Inferior parietal cortex (tissue), 1 donor: ENCODE data around the gene GUCY1A2.

Source experiments
- DNase-seq: peaks from one replicate; pipeline ENCODE4 v3.0.0-alpha.2; 2016; ENCODE audit errors: extremely low spot score

GUCY1A2 gene

DNA sequence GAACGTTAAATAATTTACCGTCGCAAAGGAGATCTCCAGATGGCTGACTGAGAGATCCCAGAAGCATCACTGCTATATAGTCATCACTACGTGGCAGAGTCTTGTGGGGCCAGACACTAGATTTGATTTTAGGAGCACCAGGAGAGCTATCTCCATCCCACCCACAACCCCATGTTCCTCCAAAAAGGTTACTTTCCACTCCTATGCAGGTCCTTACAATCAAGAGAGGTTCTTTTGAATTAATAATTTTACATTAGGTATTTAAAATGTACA lies 19.4 kb downstream of the GUCY1A2 start:
- no peak for DNase-seq

- DNase-seq = no peak
These were observed 20.0 kb downstream of the GUCY1A2 start for GRCh38 chr11:106998116-106998915.

GRCh38 chr11:106997227-106997626 lies 21.0 kb downstream of the GUCY1A2 start:
- no peak for DNase-seq

- DNase-seq = no peak
These were observed 21.6 kb downstream of the GUCY1A2 start for GRCh38 chr11:106996691-106997090.

- no peak for DNase-seq
These were observed 27.9 kb downstream of the GUCY1A2 start for GRCh38 chr11:106990331-106990730.

DNA sequence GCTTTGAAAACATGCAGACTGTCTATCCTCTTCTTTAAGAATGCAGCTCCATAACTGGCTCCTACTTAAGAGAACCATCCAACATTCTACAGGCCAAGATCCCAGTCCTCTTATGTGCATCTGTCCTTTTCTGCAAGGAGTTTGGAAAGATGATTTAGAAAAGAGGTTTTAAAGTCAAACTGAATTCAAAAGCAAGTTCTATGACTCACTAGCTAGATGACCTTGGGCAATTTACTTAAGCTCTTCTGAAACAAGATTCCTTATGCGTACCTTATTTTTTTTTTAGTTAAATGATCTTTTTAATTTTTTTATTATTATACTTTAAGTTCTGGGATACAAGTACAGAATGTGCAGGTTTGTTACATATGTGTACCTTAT lies 29.2 kb downstream of the GUCY1A2 start:
- no peak for DNase-seq

DNA sequence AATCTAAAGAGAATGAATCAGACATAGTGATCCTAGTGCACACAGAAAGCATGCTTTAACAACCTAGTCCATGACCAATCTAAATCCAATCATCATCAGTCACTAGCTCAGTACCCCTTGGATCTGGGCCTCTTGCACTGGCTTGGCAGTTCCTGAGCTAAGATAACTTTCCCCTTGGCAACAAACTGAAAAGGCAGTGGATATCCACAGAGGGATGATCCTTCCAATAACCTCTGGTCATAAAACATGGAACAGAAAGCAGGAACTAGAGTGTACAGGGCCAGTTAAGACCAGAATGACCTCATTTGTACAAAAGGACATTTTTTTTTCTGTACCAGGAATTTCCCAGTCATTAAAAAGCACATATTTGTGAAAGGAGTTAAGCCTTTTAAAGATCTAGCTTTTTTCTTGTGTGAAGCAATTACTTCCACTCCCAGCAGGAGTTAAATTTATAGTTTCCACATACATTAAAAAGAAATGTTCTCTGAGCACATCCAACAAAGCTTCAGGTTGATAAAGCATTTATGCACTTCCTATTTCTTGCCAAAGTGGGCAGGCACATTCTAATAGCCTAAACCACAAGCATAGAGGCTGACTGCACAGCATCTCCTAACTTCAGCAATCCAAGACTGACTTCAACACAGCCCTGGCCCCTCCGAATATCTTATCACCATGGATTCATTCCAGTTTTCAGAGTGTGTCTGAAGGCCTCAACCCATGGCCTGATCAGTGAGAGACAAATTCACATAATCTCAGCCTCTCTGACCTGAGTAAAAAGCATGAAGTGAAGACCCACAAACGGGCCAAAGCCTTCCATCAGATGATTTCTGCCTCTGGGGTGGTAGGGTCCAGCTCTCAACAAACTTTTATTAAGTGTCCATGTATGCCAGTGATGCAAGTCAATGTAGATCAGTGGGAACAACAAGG lies 29.9 kb downstream of the GUCY1A2 start:
- no peak for DNase-seq

GRCh38 chr11:106986673-106987072 lies 31.6 kb downstream of the GUCY1A2 start:
- no peak for DNase-seq

DNA sequence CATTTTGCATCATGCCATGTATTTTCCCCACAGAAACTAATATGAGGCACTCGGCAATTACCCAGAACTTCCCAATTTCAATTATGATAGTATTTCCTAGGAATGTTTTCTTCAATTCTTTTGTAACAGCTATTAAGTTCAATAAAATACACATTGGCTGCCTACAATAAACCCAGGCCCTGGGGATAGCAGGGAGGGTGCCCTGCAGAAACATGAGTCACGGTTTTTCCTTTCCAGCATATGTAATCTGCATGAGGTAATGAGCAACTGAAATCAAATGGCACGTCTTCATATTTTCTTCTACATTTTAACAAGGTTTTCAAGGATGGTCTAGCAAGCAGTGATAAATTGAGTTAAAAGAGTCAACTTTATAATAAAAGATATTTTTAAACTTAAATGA lies 32.0 kb downstream of the GUCY1A2 start:
- no peak for DNase-seq

DNA sequence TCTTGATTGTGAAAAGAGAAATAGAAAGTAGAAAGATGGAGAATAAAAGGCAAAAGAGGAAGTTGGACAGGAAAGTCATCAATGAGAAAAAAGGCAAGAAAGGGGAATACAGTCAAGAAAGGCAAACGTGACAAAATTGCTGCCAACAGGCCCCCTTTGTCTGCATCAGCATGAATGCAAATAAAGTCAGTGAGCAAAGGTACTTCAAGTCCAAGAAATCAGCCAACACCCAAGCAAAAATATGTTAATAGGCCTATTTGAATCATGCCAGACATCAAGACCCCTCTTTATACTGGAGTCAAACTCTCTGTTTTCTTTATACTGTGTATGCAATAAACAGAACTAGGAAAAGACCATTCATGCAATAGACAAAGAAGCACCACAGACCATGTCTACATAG lies 34.3 kb downstream of the GUCY1A2 start:
- no peak for DNase-seq

- no peak for DNase-seq
These were observed 35.0 kb downstream of the GUCY1A2 start for GRCh38 chr11:106983261-106983660.

DNA sequence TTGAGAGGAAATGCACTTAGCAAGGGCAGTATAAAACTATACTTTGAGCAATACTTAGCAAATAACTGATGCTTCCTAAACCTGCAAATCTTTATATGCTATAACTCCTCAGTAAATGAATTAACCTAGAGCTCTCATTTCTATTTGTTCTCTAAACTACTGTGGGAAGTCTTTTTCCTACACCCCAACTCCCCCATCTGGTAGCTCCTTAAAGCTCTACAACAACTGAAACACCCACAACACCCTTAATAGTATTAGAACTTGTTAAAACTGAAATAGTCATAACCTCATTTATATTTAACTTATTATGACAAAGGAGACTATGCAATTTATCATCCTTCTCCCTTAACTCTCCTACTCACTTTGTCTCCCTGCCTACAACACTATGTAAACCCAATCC lies 43.4 kb downstream of the GUCY1A2 start:
- DNase-seq = no peak

- no peak for DNase-seq
These were observed 46.4 kb downstream of the GUCY1A2 start for GRCh38 chr11:106971864-106972263.

GRCh38 chr11:106969644-106970355 lies 48.5 kb downstream of the GUCY1A2 start:
- DNase-seq = no peak

DNA sequence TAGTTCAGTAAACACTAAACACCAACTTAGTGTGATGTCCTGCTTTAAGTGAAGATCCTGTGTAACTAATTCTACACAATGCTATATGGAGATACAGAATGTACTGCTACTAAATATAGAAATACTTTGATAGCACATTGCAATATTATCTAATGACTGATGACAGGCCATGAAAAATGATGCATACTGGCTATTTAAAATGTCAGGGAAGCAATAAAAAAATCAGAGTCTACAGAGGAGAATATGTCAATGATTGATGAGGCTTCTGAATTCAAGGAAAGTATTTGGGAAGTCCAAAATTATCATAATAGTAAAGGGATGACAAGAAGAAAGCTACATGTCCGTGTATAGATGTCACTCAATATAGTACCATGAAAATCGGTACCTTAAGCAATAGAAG lies 55.3 kb downstream of the GUCY1A2 start:
- no peak for DNase-seq

- DNase-seq = no peak
These were observed 56.8 kb downstream of the GUCY1A2 start for GRCh38 chr11:106961518-106961917.

GRCh38 chr11:106961048-106961447 lies 57.2 kb downstream of the GUCY1A2 start:
- no peak for DNase-seq

DNA sequence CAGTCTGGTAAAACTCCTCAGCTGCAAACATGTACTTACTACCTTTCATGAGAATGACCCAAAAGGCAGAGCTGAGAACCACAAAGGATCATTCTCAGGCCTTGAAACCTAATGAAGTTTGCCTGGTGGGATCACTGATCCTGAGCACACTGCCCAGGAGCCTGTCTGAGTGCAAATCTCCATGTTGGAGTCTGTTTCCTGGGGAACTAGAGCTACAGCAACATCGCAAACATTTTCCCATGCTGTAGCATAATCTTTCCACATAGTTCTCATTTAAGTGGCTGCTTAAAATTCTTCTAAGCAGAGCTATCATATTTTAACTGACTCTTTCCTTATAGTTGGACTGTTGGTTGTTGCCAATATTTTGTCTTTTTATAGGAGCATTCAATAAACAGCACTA lies 58.5 kb downstream of the GUCY1A2 start:
- no peak for DNase-seq

DNA sequence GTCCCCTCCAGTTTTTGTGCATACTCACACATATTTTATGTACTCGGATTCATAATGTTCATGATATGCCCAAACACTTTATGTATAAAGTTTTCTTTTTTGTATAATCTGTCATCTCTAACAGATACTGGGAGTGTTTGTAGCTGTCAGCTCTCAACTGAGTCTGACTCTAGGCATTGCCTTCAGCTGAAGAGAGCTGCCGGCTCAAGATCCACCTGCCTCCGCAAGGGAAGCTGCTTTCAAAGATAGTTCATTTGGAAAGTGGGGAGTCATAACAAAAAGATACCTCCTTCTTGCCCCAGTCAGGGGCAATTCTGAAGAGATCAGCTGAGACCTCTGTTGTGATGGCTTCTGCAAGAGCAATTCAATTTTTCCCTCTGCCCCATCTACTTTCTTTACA lies 58.9 kb downstream of the GUCY1A2 start:
- no peak for DNase-seq

DNA sequence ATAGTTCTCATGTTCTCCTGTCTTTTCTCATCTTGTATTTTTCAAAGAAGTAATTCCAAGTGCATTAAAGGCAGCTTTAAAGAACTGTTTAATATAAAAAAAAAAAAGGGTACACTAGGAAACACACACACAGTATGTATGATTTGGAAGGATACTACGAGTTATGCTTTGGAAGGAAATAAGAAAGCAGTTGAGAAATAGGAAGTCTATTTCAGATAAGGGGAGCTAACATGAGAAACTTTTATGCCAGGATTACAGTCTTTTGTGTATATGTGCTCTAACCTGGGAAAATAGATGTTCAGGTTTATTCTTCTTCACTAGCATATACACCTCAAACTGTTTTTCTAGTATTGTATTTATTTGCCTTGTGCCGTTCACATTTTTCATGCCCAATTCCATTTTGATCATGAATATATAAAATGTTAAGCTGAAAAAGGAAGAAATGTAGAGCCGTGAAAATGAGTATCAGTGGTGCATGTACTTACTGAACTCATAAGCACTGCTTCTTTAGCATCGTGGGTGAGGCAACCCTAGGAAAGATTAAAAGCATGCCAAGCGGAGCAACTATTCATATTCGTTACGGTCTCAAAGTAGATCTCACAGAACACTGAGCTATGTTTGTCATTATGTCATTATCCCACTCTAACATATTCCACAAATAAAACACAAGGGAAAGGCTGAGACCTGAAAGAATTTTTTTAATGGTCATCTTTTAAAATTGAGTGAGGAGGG lies 59.6 kb downstream of the GUCY1A2 start:
- no peak for DNase-seq

- DNase-seq = no peak
These were observed 61.2 kb downstream of the GUCY1A2 start for GRCh38 chr11:106957030-106957482.

DNA sequence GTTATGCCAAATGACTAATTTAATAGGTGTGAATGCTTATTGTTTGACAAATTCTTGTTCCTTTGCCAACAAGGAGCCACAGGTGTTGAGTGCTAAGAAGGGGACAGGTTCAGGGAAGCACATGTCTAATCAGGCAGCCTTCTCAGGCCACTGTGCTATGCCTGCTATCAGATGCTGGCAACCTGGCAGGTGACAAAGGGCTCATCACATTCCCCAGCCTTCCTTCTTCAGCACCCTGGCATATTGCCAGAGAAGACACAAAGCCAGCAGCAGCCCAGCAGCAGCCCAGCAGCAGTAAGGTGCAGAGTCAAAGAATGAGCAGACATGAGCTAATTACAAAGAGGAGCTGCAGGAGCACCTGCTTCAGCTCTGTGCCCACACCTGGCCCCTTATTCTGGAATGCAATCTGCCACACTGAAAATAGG lies 68.2 kb downstream of the GUCY1A2 start:
- DNase-seq = no peak
